Stimulated activated CD8-positive, alpha-beta memory T cell treated with anti-CD3 and anti-CD28 coated beads, Interleukin-4, amount 100 ng/mL, for 1 hour (primary cell): ENCODE results near the gene PDE4D.
"Not testable (repeated sequence)": the region's sequence is repeated elsewhere in the genome, so short reads cannot be mapped to it uniquely, and the experiment has no call there.

Source experiments
- DNase-seq, 2 donors: peaks; one replicate each; pipeline ENCODE4 v3.0.0-alpha.2; 2020; ENCODE audit warnings: low read depth in 2 of 2, low spot score in 1 of 2

Gene PDE4D

GRCh38 chr5:59711310-59711709 lies 182.2 kb downstream of the PDE4D start:
- DNase-seq, result no peak

GRCh38 chr5:59709846-59710245 lies 183.7 kb downstream of the PDE4D start:
- no peak for DNase-seq

DNA sequence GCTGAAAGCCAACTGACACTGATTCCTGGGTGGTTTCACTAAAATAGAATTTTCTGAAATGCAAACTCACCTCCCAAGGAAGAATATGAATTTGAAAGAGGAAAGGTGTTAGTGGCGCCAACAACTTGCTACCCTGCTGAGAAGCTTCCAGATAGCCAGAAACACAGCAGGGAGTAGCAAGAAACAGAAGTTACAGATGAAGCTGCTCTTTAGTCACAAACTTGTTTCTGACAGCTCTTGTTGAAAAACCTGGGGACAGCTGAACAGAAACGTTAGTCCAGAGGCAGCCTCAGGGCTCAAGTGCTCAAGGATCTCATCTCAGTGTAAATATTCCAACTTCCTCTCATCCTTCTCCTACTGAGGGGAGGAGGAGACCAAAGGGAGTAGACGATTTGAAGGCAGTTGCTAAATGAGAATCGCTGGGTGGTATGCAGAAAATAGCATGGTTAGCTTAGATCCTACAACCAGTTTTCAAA lies 184.1 kb downstream of the PDE4D start:
- no peak for DNase-seq

DNA sequence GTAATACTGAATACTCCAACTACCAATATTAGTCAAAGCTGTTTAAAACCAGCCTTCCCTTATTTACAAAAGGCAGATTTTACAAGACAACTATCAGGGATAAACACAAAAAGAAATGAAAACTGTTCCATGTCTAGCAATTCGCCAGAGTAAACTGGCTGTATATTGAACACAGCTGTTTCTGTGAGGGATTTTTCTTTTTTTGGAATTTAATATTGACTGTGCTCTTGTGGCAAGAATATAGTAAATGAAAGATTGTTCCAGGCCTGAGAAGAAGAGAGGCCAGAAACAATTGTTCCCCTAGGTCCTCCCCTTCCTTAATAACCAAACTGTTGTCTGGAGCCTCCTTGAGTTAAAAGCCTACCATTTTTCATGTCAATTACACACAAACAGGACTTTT lies 188.6 kb downstream of the PDE4D start:
- DNase-seq, result no peak

DNA sequence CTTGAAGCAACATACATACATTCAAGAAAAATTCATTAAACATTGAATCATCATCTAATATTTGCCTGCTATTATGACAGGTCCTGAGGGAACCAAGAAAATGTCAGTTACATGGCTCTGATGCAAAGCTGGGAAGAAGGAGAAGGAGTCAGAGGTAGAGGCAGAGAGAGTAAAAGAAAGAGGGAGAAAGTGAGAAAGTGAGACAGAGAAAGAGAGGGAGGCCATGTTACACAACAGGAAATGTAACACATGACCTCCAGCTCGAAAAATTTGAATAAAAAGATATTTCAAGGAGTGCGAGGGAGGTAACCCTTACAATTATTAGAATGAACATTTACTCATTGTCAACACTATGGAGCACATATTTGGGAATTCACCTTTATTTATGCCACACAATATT lies 189.7 kb downstream of the PDE4D start:
- no peak for DNase-seq

DNA sequence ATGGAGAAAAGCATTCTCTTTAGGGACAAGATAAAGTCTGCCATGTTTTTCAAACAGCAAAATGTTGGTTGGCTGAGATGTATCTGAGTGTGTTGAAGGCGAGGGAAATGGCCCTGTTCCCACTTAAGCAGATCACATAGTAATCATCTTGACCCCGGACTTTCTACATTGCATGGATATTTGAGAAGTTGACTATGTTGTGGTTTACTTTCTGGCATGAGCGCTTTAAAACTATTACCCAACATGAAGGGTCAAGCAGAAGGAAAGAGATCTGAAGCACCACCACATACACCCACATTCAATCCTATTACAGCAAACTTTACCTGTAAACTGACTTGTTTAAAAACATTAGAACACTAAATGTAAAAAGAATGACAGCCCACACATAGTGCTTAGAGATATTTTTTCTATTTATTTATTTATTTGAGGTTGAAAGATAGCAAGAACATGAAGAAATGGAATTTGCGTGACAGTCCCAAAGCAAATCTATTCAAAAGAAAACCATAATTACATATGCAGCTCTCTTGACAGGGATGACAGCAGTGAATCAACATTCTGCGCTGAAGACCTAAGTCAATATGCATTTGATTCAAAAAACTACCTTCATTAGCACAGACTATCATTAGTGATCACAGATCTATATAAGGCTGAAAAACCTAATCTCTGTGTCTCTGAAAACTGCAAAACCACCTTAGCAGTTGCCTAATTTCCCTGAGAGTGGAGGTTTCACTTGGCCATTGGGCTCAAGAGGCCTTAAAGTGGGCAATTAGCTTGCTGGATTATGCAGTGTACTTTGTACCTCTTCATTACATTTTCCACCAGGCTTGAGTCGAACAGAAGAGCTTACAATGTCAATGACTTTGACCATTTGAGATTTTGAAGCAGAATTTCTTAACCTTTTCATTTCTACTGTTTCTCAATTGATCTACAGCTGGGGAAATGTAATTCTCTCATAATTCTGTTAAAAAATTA lies 195.0 kb downstream of the PDE4D start:
- DNase-seq, result no peak

- no peak for DNase-seq
These were observed 199.1 kb downstream of the PDE4D start for GRCh38 chr5:59694411-59694810.

DNA sequence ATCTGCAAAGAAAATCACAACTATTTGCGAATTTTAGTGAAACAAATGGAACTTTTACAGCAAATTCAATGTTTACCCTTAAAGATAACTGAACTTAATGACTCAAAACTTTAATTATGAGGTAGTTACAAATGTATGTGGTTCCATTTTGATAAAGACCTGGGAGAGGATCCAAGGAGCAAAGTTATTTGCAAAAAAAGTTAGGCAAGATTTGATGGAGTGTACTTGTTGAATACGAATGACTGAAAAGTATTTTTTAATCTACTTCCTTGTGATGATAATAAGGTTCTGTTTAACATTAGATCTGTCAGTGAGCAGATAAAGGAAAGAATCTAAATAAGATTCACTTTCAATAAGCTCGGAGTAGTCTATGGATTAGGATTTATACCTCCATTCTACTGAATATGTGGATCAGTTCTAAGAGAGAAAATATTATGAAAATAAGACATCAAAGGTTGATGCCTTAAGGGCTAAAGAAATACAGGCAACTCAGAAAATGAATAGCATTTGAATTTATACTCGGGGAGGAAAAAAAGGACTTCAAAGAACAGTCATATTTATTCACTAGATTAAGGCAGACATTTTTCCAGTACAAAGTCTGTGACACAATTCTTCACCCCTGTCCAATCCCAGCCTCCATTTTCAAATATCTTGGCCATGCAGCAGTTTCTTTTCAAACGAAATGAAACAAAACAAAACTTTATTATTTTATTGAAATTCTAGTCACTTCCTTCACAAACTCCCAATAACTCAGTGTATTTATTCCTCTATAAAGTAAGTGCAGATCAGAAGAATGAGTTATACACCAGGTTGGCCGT lies 199.8 kb downstream of the PDE4D start:
- no peak for DNase-seq

DNA sequence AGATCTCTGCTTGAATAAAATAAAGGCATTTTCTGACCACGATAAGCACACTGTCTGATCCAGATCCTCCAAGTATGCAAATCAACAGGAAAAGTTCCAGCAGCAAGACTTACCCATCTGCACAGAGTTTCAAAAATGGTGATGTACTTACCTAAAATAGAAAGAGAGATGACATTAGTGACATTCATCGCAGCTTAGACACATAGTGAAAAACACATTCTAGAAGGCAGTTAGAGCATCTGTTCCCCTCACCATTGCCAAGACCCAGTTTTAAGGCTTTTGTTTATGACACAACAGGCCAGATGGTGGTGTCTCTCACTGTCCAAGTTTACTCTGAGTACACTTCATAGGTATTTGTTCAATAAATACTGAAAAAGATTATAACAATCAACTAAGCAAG lies 207.7 kb downstream of the PDE4D start:
- no peak for DNase-seq

DNA sequence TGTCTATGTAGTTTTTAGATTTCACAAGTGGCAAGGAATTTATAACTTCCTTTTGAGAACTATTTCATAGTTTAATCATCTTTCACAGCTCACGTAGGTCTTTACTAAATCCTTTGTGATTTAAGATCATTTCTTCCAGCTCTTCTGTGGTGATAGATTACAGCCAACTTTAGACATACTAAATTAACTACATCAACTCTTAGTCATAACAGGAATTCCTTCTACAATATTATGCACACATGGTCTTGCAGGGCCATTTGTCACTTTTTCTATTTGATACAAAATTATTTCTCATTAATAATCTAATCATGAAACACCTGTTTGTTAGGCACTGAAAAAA lies 208.4 kb downstream of the PDE4D start:
- no peak for DNase-seq

GRCh38 chr5:59684388-59685190 lies 208.9 kb downstream of the PDE4D start:
- no peak for DNase-seq

DNA sequence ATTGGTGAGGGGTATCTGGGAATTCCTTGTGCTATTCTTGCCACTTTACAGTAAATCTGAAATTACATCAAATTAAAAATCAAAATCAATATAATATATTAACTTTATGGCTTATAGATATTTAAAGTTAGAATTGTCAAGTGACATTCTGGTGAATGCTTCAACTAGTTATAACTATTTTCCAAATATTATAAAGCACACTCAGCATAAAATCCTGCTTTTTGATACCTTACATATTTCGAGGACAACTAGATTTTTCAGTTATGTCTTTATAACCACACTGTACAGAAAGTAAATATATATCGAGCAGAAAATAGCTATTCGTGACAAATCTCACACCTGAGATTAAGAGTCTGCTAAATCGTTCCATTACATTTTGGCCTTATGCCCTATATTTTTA lies 210.2 kb downstream of the PDE4D start:
- DNase-seq, result no peak

DNA sequence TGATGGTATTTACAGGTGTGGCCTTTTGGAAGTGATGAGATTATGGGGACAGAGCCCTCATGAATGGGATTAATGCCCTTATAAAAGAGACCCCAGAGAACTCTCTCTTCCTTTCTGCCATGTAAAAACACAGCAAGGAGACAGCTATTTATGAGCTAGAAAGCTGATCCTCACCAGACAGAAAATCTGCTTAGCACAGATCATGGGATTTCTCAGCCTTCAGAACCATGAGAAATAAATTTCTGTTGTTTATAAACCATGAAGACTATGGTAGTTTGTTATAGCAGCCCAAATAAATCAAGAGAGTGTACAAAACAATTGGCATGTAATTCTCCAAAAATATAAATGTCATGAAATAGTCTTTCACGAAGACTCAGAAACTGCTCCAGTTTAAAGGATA lies 211.0 kb downstream of the PDE4D start:
- DNase-seq, result no peak

DNA sequence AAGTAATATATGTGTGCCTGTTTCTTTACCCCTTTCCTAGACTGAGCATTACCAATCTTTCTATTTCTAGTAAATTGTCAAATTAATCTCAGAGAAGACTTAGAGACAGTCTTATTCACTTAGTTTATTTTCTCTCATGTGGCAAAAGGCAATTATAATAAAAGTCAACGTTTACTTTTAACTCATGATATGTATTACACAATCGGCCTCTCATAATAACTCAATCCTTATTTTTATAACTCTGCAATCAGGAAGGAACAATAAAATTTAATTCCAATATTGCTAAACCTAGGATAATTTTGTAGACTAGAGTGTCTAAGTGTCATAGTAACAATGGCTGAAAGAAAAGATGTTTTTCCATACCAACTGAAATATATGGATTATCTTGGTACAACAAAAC lies 214.6 kb downstream of the PDE4D start:
- no peak for DNase-seq

DNA sequence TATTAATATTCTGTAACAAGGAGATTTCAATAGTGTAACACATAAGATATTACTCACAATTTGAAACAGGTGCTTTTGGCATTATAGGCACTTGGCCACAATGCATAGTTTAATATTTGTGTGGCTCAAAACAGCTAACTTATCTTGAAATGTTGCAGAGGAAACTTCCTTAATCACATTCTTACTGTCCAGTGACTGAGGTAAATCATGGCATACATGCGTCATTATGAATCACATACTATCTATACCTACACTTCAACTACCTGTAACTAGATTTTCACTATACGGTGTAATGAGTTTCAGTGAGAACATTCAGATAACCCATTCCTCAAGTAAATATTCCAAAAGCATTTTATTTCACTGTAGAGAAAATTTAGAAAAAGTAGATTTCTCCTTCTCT lies 218.8 kb downstream of the PDE4D start:
- DNase-seq, result no peak

- no peak for DNase-seq
These were observed 220.0 kb downstream of the PDE4D start for GRCh38 chr5:59673438-59674058.

DNA sequence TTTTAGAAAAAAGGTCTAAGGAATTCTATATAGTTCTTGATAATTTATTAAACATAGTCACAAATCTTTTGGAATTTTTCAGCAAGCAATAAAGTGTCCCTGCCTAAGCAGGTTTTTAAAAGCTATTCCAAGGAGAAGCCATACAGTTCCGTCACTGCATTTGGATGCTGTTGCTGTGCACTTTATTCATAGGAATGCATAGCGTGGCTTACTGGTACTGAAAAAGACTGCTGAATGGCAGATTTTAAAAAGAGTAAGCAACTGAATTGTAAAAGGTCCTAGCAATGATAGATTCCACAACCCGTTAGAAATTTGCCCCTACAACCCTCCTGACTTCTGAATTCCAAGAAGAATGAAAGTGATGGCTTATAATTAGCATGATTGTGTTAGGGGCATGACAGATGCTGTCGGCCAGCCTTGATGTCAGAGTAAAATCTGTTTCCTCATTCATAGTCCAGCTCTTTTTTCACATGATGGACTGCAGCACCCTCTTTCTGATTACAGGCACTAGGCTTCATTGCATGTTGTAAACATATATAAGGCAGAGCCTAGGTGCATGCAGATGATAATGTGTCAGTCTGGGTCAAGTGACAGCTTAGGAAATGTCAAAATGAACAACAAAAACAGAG lies 227.0 kb downstream of the PDE4D start:
- DNase-seq, result no peak

- DNase-seq, result not testable (repeated sequence)
These were observed 227.7 kb downstream of the PDE4D start for GRCh38 chr5:59665832-59666203.

DNA sequence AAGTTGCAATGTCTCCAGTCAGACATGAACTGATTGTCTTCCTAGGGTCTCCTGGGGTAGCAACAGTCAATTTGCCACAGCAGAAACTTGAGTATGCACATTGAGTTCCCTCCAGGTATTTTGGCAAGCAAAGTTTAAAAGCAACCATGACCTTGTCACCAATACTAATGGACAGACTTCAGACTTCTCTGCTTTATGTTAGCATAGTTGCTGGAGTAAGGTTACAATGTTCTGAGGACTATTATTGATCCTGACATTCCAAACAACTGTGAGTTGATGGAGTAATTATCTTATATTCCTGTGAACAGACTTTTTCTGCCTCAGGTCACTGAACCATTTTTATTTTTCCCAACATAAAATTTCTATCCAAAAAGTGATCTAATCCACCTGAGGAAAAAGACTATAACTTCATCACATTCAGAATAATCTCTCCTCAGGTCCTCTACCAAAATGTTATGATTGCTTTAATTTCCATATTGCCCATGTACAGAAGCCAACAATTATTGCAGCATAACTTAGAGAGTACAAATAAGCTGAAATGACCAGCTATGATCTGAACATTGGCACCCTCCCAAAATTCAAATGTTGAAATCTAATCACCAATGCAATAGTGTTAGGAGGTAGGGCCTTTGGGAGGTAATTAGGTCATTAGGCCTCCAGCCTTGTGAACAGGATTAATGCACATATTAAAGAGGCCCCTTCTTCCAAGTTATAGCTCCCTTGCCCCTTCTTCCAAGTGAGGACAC lies 228.3 kb downstream of the PDE4D start:
- DNase-seq, result no peak
